ENCODE measurements around the gene TRIM54. TPM values are rescaled to one million over a fixed set of nuclear protein-coding genes. Genes with fewer than 3 reads are reported as not detected.
A peak's percentile ranks its signal among the peaks of the same experiment; 100 is the strongest.

Gene TRIM54
- total and polyA plus RNA-seq, 2 of the 4 experiments (the other 2 are of a cell fraction), result 0.15 TPM; not detected in 1

GRCh38 chr2:27249159-27249890, 32.9 kb upstream of the TRIM54 start (continued):
- no peak for TF ChIP-seq RFX5 (IDR thresholded peaks at IDR 0.05; ENCODE audit: low read depth, low read length)

GRCh38 chr2:27249891-27250651, 32.2 kb upstream of the TRIM54 start:
- no peak overlapping the region for H2BK5ac ChIP-seq (ENCODE audit: low read depth, low read length, poor library complexity, severe bottlenecking)
- DNase-seq, result peak; percentile 31
- CTCF ChIA-PET, result interaction anchor here (0.6 kb wide), 1 partner anchor 75 kb away, joined by 3 read pairs; no protein-coding TSS in a partner anchor
- TF ChIP-seq, protein P1, sequence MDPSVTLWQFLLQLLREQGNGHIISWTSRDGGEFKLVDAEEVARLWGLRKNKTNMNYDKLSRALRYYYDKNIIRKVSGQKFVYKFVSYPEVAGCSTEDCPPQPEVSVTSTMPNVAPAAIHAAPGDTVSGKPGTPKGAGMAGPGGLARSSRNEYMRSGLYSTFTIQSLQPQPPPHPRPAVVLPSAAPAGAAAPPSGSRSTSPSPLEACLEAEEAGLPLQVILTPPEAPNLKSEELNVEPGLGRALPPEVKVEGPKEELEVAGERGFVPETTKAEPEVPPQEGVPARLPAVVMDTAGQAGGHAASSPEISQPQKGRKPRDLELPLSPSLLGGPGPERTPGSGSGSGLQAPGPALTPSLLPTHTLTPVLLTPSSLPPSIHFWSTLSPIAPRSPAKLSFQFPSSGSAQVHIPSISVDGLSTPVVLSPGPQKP (IDR thresholded peaks at IDR 0.05; ENCODE audit: borderline replicate concordance, low read depth, low read length), result no peak
- TF ChIP-seq, protein P2, sequence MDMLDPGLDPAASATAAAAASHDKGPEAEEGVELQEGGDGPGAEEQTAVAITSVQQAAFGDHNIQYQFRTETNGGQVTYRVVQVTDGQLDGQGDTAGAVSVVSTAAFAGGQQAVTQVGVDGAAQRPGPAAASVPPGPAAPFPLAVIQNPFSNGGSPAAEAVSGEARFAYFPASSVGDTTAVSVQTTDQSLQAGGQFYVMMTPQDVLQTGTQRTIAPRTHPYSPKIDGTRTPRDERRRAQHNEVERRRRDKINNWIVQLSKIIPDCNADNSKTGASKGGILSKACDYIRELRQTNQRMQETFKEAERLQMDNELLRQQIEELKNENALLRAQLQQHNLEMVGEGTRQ (IDR thresholded peaks at IDR 0.05; ENCODE audit: low read depth, low read length), result no peak
- TF ChIP-seq MAFK (IDR thresholded peaks at IDR 0.05; ENCODE audit: low read depth, low read length) (no peak), FOS (IDR thresholded peaks at IDR 0.05; ENCODE audit: low read depth, low read length) (no peak), SMC3 (IDR thresholded peaks at IDR 0.05; ENCODE audit: low read depth, low read length) (peak; percentile 72), MXI1 (IDR thresholded peaks at IDR 0.05; ENCODE audit: borderline replicate concordance, low read depth, low read length) (no peak), RCOR1 (IDR thresholded peaks at IDR 0.05; ENCODE audit: insufficient replicate concordance, low read length) (no peak), BHLHE40 (IDR thresholded peaks at IDR 0.05; ENCODE audit: low read depth, low read length) (no peak)
- TF ChIP-seq, protein P3, sequence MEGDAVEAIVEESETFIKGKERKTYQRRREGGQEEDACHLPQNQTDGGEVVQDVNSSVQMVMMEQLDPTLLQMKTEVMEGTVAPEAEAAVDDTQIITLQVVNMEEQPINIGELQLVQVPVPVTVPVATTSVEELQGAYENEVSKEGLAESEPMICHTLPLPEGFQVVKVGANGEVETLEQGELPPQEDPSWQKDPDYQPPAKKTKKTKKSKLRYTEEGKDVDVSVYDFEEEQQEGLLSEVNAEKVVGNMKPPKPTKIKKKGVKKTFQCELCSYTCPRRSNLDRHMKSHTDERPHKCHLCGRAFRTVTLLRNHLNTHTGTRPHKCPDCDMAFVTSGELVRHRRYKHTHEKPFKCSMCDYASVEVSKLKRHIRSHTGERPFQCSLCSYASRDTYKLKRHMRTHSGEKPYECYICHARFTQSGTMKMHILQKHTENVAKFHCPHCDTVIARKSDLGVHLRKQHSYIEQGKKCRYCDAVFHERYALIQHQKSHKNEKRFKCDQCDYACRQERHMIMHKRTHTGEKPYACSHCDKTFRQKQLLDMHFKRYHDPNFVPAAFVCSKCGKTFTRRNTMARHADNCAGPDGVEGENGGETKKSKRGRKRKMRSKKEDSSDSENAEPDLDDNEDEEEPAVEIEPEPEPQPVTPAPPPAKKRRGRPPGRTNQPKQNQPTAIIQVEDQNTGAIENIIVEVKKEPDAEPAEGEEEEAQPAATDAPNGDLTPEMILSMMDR (conservative IDR thresholded peaks at IDR 0.05; ENCODE audit: low read depth, low read length), result peak; percentile 78

More at GRCh38 chr2:27249891-27250651, 32.2 kb upstream of the TRIM54 start:
- H3K4me3 ChIP-seq (ENCODE audit: insufficient read depth, low read depth, low read length), result no peak overlapping the region
- no peak overlapping the region for H3K14ac ChIP-seq (replicated peaks; ENCODE audit: low read depth, low read length)
- intact Hi-C loops (cut with micrococcal nuclease) (loop anchor here (1.0 kb wide), 1 partner anchor 53 kb away; no protein-coding TSS in a partner anchor), in situ Hi-C loops (cut with MboI; ENCODE audit: low sequenced_read_pairs) (no loop called here), dilution Hi-C loops (cut with HindIII; ENCODE audit: low sequenced_read_pairs, unreplicated experiment) (no loop called here)
- no peak overlapping the region for H4K91ac ChIP-seq (ENCODE audit: insufficient read depth, low read depth, low read length)
- H3K27ac ChIP-seq (ENCODE audit: insufficient read depth, low read length), result no peak overlapping the region
- H3K36me3 ChIP-seq (ENCODE audit: control insufficient read depth, insufficient read depth, low read length), result peaks cover 2% of the 10 kb centered on the region; the same call in 1 of the 2 replicates
- POLR2A ChIA-PET (ENCODE audit: unreplicated experiment), result no interaction called here
- H3K27me3 ChIP-seq (ENCODE audit: control insufficient read depth, insufficient read depth, low read length), result peaks cover 11% of the 10 kb centered on the region
- peak overlapping the region; percentile 76 for H2AFZ ChIP-seq (replicated peaks; ENCODE audit: low read length, poor library complexity)
- H3K4me2 ChIP-seq (ENCODE audit: low read depth, low read length), result no peak overlapping the region
- H3K9ac ChIP-seq (ENCODE audit: low read depth, low read length), result no peak overlapping the region
- no peak overlapping the region for H2BK120ac ChIP-seq (ENCODE audit: low read depth, low read length)
- H2AK9ac ChIP-seq (replicated peaks; ENCODE audit: low read depth, low read length, poor library complexity), result peak overlapping the region; percentile 15
- H3K56ac ChIP-seq (ENCODE audit: extremely low read depth, insufficient read depth, low read length), result no peak overlapping the region
- no peak overlapping the region for H2AK5ac ChIP-seq (ENCODE audit: low read depth, low read length)
- H2BK15ac ChIP-seq (ENCODE audit: low read depth, low read length), result no peak overlapping the region
- no peaks in the 10 kb centered on the region for H3K79me1 ChIP-seq (ENCODE audit: low read depth in 1 of 2, low read length in 2 of 2)
- no peaks in the 10 kb centered on the region for H3K9me3 ChIP-seq (ENCODE audit: control insufficient read depth, insufficient read depth, low read length)
- no TSS peak for BruUV-seq (replicated peaks)
- H3K4ac ChIP-seq (ENCODE audit: low read depth, low read length), result no peak overlapping the region
- no peaks in the 10 kb centered on the region for H4K20me1 ChIP-seq (ENCODE audit: insufficient read depth, low read length)
- H3K9me1 ChIP-seq (ENCODE audit: insufficient read depth, low read length), result 0 out of 2 replicates have a peak, but pooled peaks cover 2% of the 10 kb centered on the region
- H2BK20ac ChIP-seq (ENCODE audit: low read depth, low read length), result no peak overlapping the region; the same call in 1 of the 2 replicates
- peaks cover under 1% of the 10 kb centered on the region for H3K4me1 ChIP-seq (ENCODE audit: control insufficient read depth, insufficient read depth, low read length)
- no peak overlapping the region for H3K18ac ChIP-seq (ENCODE audit: low read depth, low read length)
- ATAC-seq (ENCODE audit: low read depth), result peak; percentile 81
- H4K8ac ChIP-seq (ENCODE audit: low read depth in 2 of 2, low read length in 2 of 2), result no peak overlapping the region; a peak in 1 of 4 replicates
- WGBS, 2 experiments (ENCODE audit: extremely low coverage in 2 of 2, insufficient read length in 1 of 2), result 34% methylated on average over 11 of the region's 22 CpGs; no CpG with 5 or more reads in 1 of the 2 experiments
- H4K5ac ChIP-seq (ENCODE audit: low read depth, low read length), result no peak overlapping the region
- no peak overlapping the region for H3K23ac ChIP-seq (ENCODE audit: low read depth, low read length)

Measured in IMR-90 (cell line).